Cardiac ventricle fibroblast (primary cell): ENCODE results near the gene RASGRP1. TPM values are rescaled to one million over a fixed set of nuclear protein-coding genes. Genes with fewer than 3 reads are reported as not detected.

Experiments used
- total RNA-seq: library from RNA; depleted of rRNA; stranded (reverse); fragments of >200 nt; gene quantifications from 2 replicates; pipeline ENCODE4 v1.2.3, GENCODE V29; 2015

Gene RASGRP1
- total RNA-seq = 0.05 and 0.25 TPM in 2 replicates

DNA sequence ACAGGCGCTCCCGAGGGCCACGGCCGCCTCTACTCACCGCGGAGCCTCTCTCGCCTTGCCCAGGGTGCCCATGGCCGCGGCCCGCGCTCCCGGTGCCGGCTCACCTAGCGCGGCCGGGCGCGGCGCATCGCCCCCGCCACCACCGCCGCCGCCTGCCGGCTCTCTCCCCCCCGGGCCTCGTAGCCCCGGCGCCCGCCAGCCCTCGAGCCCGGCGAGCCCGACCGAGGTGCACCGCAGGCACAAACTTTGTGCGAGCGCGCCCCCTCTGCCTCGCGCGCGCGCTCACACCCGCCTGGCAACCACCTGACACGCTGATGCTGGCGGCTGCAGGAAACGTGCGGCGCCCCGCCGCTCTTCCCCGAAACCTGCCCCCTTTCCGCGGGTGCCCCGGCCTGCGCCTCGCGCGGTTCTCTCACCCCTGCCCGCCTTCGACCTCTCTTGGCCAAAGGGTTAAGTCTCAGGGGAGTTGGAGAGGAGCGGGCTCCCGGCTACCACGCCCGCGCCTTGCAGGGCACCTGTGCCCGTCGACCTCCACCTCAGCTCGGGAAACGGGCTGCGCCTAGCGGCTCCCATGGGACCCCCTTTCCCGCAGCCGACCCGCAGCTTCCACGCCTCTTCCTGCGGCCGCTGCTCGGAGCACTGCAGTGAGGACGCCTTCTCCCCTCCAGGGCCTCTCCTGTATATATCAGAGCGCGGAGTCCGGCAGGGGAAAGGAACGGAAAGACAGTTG, at the start of gene RASGRP1:
Gene RASGRP1, minus strand, starts transcription at position 258 of the 730 bp plus-strand sequence. Its CDS starts 186 bp downstream, at position 72.

DNA sequence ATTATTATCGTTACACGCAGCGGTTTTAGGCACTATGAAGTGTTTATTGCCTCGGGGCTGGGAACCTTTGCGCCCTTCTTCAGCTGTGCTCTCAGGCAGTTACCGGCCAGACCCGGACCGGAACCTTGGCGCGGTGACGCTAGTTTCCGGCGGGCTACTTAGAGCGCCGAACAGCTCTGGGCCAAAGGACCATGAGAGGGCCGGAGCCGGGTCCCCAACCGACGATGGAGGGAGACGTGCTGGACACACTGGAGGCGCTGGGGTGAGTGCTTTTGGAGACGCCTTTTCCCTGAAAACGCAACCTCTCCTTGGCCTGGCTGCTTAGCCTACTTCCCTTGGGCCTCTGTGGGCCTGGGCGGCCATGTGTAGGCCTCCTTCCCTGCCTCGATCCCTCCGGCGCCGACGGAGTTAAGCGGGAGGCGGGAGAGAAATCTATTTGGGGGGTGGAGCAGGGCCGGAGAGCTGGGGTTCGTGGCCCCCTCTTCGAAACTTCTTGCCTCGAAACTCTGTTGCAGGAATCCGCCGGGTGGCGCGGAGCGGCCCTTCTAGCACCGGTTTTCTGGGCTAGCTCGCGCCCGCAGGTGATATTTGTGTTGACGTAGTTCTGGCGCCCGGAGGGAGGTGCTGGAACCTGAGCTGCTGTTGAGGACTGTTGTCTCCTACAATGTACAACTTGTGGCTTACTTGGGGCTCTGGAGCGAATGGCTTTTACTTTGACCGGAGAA, 110.5 kb downstream of the RASGRP1 start, which contains the start of gene FAM98B:
Gene FAM98B, plus strand, starts transcription at position 157 of the 725 bp plus-strand sequence. Its CDS starts 35 bp downstream, at position 192.

Other genes with a start within 250 kb of the RASGRP1 start
- gene FAM98B, start 110.7 kb downstream of the RASGRP1 start, total RNA-seq = 3.9 and 14.6 TPM in 2 replicates